Mesenchymal stem cell (in vitro differentiated cells and primary cell): ENCODE results near the gene MPP7.
"Not testable (repeated sequence)": the region's sequence is repeated elsewhere in the genome, so short reads cannot be mapped to it uniquely, and the experiment has no call there.

Experiments used
- DNase-seq: peaks from one replicate; pipeline ENCODE4 v3.0.0-alpha.2; 2013
- H2AFZ ChIP-seq: one replicate; pipeline ENCODE4 v1.6.1; 2013; ENCODE audit warnings: low read depth, mild to moderate bottlenecking, control low read depth, inconsistent platforms, low read length, moderate library complexity
- H2AK5ac ChIP-seq: 2 replicates; pipeline ENCODE4 v1.6.1; 2013; ENCODE audit warnings: low read length, moderate library complexity, mild to moderate bottlenecking, inconsistent platforms; ENCODE audit not compliant: severe bottlenecking
- H2BK120ac ChIP-seq: one replicate; pipeline ENCODE4 v1.6.1; 2013; ENCODE audit warnings: low read depth, mild to moderate bottlenecking, inconsistent platforms, low read length, moderate library complexity
- H2BK12ac ChIP-seq, 2 experiments: one replicate each; pipeline ENCODE4 v1.6.1; 2013; ENCODE audit warnings: inconsistent platforms in 2 of 2, low read length in 2 of 2, mild to moderate bottlenecking in 2 of 2, moderate library complexity in 2 of 2, control low read depth in 1 of 2
- H2BK15ac ChIP-seq: one replicate; pipeline ENCODE4 v1.6.1; 2013; ENCODE audit warnings: mild to moderate bottlenecking, low read depth, inconsistent platforms; ENCODE audit not compliant: poor library complexity, severe bottlenecking
- H2BK5ac ChIP-seq: 2 replicates; pipeline ENCODE4 v1.6.1; 2013; ENCODE audit warnings: low read depth, mild to moderate bottlenecking, low read length, control low read depth, inconsistent platforms; ENCODE audit not compliant: poor library complexity, severe bottlenecking
- H3K14ac ChIP-seq, 2 experiments: one replicate each; pipeline ENCODE4 v1.6.1; 2013; ENCODE audit warnings: inconsistent platforms in 2 of 2, low read length in 2 of 2, control low read depth in 1 of 2, mild to moderate bottlenecking in 1 of 2, moderate library complexity in 1 of 2
- H3K18ac ChIP-seq, 2 experiments: one replicate each; pipeline ENCODE4 v1.6.1; 2013; ENCODE audit warnings: inconsistent platforms in 2 of 2, low read length in 2 of 2, control low read depth in 1 of 2, low read depth in 1 of 2, mild to moderate bottlenecking in 1 of 2
- H3K23ac ChIP-seq, 2 experiments: one replicate each; pipeline ENCODE4 v1.6.1; 2013; ENCODE audit warnings: inconsistent platforms in 2 of 2, low read length in 2 of 2, mild to moderate bottlenecking in 2 of 2, moderate library complexity in 2 of 2, control low read depth in 1 of 2
- H3K27ac ChIP-seq: 2 replicates; pipeline ENCODE4 v1.5.1; 2013; ENCODE audit warnings: mild to moderate bottlenecking, moderate library complexity, low read length, control low read depth, inconsistent platforms; ENCODE audit not compliant: poor library complexity, severe bottlenecking
- H3K27me3 ChIP-seq, 2 experiments: 2 replicates each; pipeline versions ENCODE4 v1.6.1 to v1.7.0; 2013; ENCODE audit warnings: low read length in 2 of 2, mild to moderate bottlenecking in 2 of 2, moderate library complexity in 2 of 2, control low read depth in 1 of 2, inconsistent platforms in 1 of 2; ENCODE audit not compliant: control insufficient read depth in 1 of 2, insufficient read depth in 1 of 2
- H3K36me3 ChIP-seq, 2 experiments: 2 replicates each; pipeline versions ENCODE4 v1.6.1 to v1.7.0; 2013; ENCODE audit warnings: low read length in 2 of 2, control low read depth in 1 of 2, inconsistent platforms in 1 of 2, low read depth in 1 of 2, mild to moderate bottlenecking in 1 of 2; ENCODE audit not compliant: insufficient read depth in 2 of 2, control insufficient read depth in 1 of 2
- H3K4ac ChIP-seq, 2 experiments: one replicate each; pipeline ENCODE4 v1.6.1; 2013; ENCODE audit warnings: inconsistent platforms in 2 of 2, low read length in 2 of 2, mild to moderate bottlenecking in 2 of 2, moderate library complexity in 2 of 2, control low read depth in 1 of 2, low read depth in 1 of 2
- H3K4me1 ChIP-seq: 2 replicates; pipeline ENCODE4 v1.6.1; 2013; ENCODE audit warnings: low read depth, low read length, control low read depth; ENCODE audit not compliant: control insufficient read depth, insufficient read depth
- H3K4me2 ChIP-seq: 2 replicates; pipeline ENCODE4 v1.6.1; 2013; ENCODE audit warnings: low read length, mild to moderate bottlenecking, inconsistent platforms; ENCODE audit not compliant: poor library complexity, severe bottlenecking
- H3K4me3 ChIP-seq, 2 experiments: 2 replicates each; pipeline versions ENCODE4 v1.5.1 to v1.7.0; 2013; ENCODE audit warnings: low read length in 2 of 2, mild to moderate bottlenecking in 2 of 2, control low read depth in 1 of 2, low read depth in 1 of 2; ENCODE audit not compliant: insufficient read depth in 1 of 2
- H3K79me1 ChIP-seq: replicated peaks from 2 replicates; pipeline ENCODE4 v1.6.1; 2013; ENCODE audit warnings: mild to moderate bottlenecking, control low read depth, low read length, inconsistent platforms; ENCODE audit not compliant: poor library complexity, severe bottlenecking
- H3K9ac ChIP-seq: 2 replicates; pipeline ENCODE4 v1.7.0; 2013; ENCODE audit warnings: mild to moderate bottlenecking, low read length, moderate library complexity
- H3K9me3 ChIP-seq: 2 replicates; pipeline ENCODE4 v1.7.0; 2013; ENCODE audit warnings: mild to moderate bottlenecking, low read length; ENCODE audit not compliant: control insufficient read depth
- H4K8ac ChIP-seq: one replicate; pipeline ENCODE4 v1.6.1; 2013; ENCODE audit warnings: inconsistent platforms, mild to moderate bottlenecking, low read length, moderate library complexity
- H4K91ac ChIP-seq: one replicate; pipeline ENCODE4 v1.6.1; 2013; ENCODE audit warnings: mild to moderate bottlenecking, low read length, inconsistent platforms
- WGBS: methylation state at CpG from one replicate; pipeline ENCODE4 v1.1.7; 2013; ENCODE audit warnings: mixed read lengths; 5-methylcytosine and 5-hydroxymethylcytosine counted together

MPP7 gene

GRCh38 chr10:28341679-28342078 lies 38.8 kb upstream of the MPP7 start:
- H3K27ac ChIP-seq, H3K79me1 ChIP-seq, H3K4ac ChIP-seq, DNase-seq, H3K4me3 ChIP-seq, H3K14ac ChIP-seq, H3K23ac ChIP-seq, H4K91ac ChIP-seq, H3K4me1 ChIP-seq, H3K4me2 ChIP-seq, H2BK120ac ChIP-seq, H2AK5ac ChIP-seq, H3K9me3 ChIP-seq, H3K9ac ChIP-seq, H2BK5ac ChIP-seq, H3K18ac ChIP-seq, H2BK15ac ChIP-seq, H2BK12ac ChIP-seq, H4K8ac ChIP-seq, H2AFZ ChIP-seq, H3K36me3 ChIP-seq: not testable (repeated sequence)
- WGBS = 85% methylated on average over 3 of the region's 5 CpGs
- H3K27me3 ChIP-seq = peaks cover 0 to 11% of the 10 kb centered on the region in 2 experiments

- H3K36me3 ChIP-seq = no peaks in the 10 kb centered on the region
- no peak overlapping the region for H3K23ac ChIP-seq
- no peak overlapping the region for H2AK5ac ChIP-seq
- H3K4ac ChIP-seq = no peak overlapping the region
- no peaks in the 10 kb centered on the region for H3K9me3 ChIP-seq
- H2BK120ac ChIP-seq = no peak overlapping the region
- no peak overlapping the region for H3K27ac ChIP-seq
- peaks cover 0 to 5% of the 10 kb centered on the region in 2 experiments for H3K27me3 ChIP-seq
- H3K4me1 ChIP-seq = peaks cover 9% of the 10 kb centered on the region
- H3K18ac ChIP-seq = no peak overlapping the region
- H4K91ac ChIP-seq = no peak overlapping the region
- no peak overlapping the region for H2BK15ac ChIP-seq
- WGBS = 75% methylated on average over 2 of the region's 2 CpGs
- H3K4me3 ChIP-seq = no peak overlapping the region
- H2AFZ ChIP-seq = no peak overlapping the region
- H4K8ac ChIP-seq = no peak overlapping the region
- no peak overlapping the region for H3K9ac ChIP-seq
- H2BK5ac ChIP-seq = no peak overlapping the region
- H3K4me2 ChIP-seq = no peak overlapping the region
- no peaks in the 10 kb centered on the region for H3K79me1 ChIP-seq
- H3K14ac ChIP-seq = no peak overlapping the region
- DNase-seq = no peak
- no peak overlapping the region for H2BK12ac ChIP-seq
Measured at GRCh38 chr10:28332726-28333125, 29.9 kb upstream of the MPP7 start.

GRCh38 chr10:28331841-28332240 lies 29.0 kb upstream of the MPP7 start:
- no peak overlapping the region for H2BK12ac ChIP-seq
- H3K27me3 ChIP-seq = peaks cover 0 to 5% of the 10 kb centered on the region in 2 experiments
- H2BK15ac ChIP-seq = no peak overlapping the region
- no peak overlapping the region for H3K4ac ChIP-seq
- no peak overlapping the region for H2AFZ ChIP-seq
- DNase-seq = peak; percentile 78
- no peak overlapping the region for H4K91ac ChIP-seq
- no peak overlapping the region for H2AK5ac ChIP-seq
- peak overlapping the region; percentile 82 for H3K27ac ChIP-seq
- no peak overlapping the region for H3K18ac ChIP-seq
- H2BK120ac ChIP-seq = no peak overlapping the region
- H3K4me2 ChIP-seq = no peak overlapping the region
- no peak overlapping the region for H3K23ac ChIP-seq
- no peak overlapping the region for H3K4me3 ChIP-seq
- no peak overlapping the region for H3K9ac ChIP-seq
- no peak overlapping the region for H3K14ac ChIP-seq
- H3K9me3 ChIP-seq = no peaks in the 10 kb centered on the region
- 80% methylated on average over 1 of the region's 3 CpGs for WGBS
- peaks cover 8% of the 10 kb centered on the region for H3K4me1 ChIP-seq
- no peaks in the 10 kb centered on the region for H3K79me1 ChIP-seq
- no peaks in the 10 kb centered on the region for H3K36me3 ChIP-seq
- no peak overlapping the region for H4K8ac ChIP-seq
- H2BK5ac ChIP-seq = no peak overlapping the region

DNA sequence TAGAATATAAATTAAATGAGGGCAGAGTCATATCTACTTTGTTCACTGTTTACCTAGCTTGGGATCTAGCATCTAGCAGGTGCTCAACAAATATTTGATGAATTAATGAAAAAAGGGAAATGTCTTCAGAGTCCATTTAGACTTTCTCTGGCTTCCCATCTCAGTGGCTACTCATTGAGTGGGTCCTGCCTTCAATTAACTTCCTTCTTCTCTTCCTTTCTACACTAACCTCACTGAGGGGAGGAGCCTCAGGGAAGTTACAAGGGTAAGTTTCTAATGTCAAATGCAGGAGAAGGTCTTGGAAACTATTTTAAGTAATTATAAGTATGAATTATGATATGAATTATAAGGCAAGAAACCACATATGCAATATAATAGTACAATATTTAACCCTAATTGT lies 28.2 kb upstream of the MPP7 start:
- H3K36me3 ChIP-seq = no peaks in the 10 kb centered on the region
- H3K79me1 ChIP-seq = no peaks in the 10 kb centered on the region
- H3K4ac ChIP-seq = no peak overlapping the region
- no peak overlapping the region for H2BK5ac ChIP-seq
- no peak overlapping the region for H2AK5ac ChIP-seq
- no peaks in the 10 kb centered on the region for H3K9me3 ChIP-seq
- H2BK120ac ChIP-seq = no peak overlapping the region
- H4K91ac ChIP-seq = no peak overlapping the region
- no peak overlapping the region for H3K4me3 ChIP-seq
- no peak overlapping the region for H3K23ac ChIP-seq
- H3K9ac ChIP-seq = no peak overlapping the region
- H3K18ac ChIP-seq = no peak overlapping the region
- no peak overlapping the region for H3K14ac ChIP-seq
- H3K4me1 ChIP-seq = peaks cover 11% of the 10 kb centered on the region
- no peak overlapping the region for H3K27ac ChIP-seq
- no peak overlapping the region for H2BK12ac ChIP-seq
- H3K27me3 ChIP-seq = peaks cover 0 to 5% of the 10 kb centered on the region in 2 experiments
- H2BK15ac ChIP-seq = no peak overlapping the region
- no peak overlapping the region for H3K4me2 ChIP-seq
- no peak overlapping the region for H4K8ac ChIP-seq
- DNase-seq = no peak
- no peak overlapping the region for H2AFZ ChIP-seq
